CD4-positive, alpha-beta T cell treated with Interleukin-4 for 1 hour (primary cell): Measurements from ENCODE around the gene ARHGEF19.
"Not testable (repeated sequence)": the region's sequence is repeated elsewhere in the genome, so short reads cannot be mapped to it uniquely, and the experiment has no call there.

Experiments
- DNase-seq, 2 donors: peaks; one replicate each; pipeline ENCODE4 v3.0.0-alpha.2; 2020 to 2022

ARHGEF19 gene

GRCh38 chr1:16178596-16179497 is 33.6 kb downstream of the ARHGEF19 start:
- no peak for DNase-seq

- DNase-seq, result no peak
Measured at GRCh38 chr1:16177306-16177705, 35.1 kb downstream of the ARHGEF19 start.

GRCh38 chr1:16176653-16177052 is 35.8 kb downstream of the ARHGEF19 start:
- no peak for DNase-seq

GRCh38 chr1:16175610-16176553 is 36.6 kb downstream of the ARHGEF19 start:
- no peak for DNase-seq

- DNase-seq, result no peak
Measured at GRCh38 chr1:16174886-16175598, 37.4 kb downstream of the ARHGEF19 start.

GRCh38 chr1:16174261-16174868 is 38.1 kb downstream of the ARHGEF19 start:
- no peak for DNase-seq

- DNase-seq, result peak in 1 of 2 donors; percentile 31
Measured at GRCh38 chr1:16173447-16174260, 38.8 kb downstream of the ARHGEF19 start.

- DNase-seq, result peak in 1 of 2 donors; percentile 31
Measured at GRCh38 chr1:16172964-16173446, 39.4 kb downstream of the ARHGEF19 start.

- DNase-seq, result no peak
Measured at GRCh38 chr1:16172218-16172830, 40.1 kb downstream of the ARHGEF19 start.

GRCh38 chr1:16171314-16172151 is 40.9 kb downstream of the ARHGEF19 start:
- DNase-seq, result no peak

- DNase-seq, result no peak
Measured at GRCh38 chr1:16170283-16170673, 42.2 kb downstream of the ARHGEF19 start.

GRCh38 chr1:16168622-16169360 is 43.7 kb downstream of the ARHGEF19 start:
- DNase-seq, result peak in 1 of 2 donors; percentile 16

GRCh38 chr1:16168144-16168495 is 44.3 kb downstream of the ARHGEF19 start:
- not testable (repeated sequence) for DNase-seq

- peak; percentile 74 to 76 for DNase-seq
Measured at GRCh38 chr1:16167331-16168143, 44.9 kb downstream of the ARHGEF19 start.

- no peak for DNase-seq
Measured at GRCh38 chr1:16166117-16166516, 46.3 kb downstream of the ARHGEF19 start.

GRCh38 chr1:16165548-16165947 is 46.9 kb downstream of the ARHGEF19 start:
- DNase-seq, result no peak

- no peak for DNase-seq
Measured at GRCh38 chr1:16165073-16165364, 47.4 kb downstream of the ARHGEF19 start.
